IMR-90 (cell line): ENCODE measurements around the gene MACF1. TPM values are rescaled to one million over a fixed set of nuclear protein-coding genes. Genes with fewer than 3 reads are reported as not detected.
A peak's percentile ranks its signal among the peaks of the same experiment; 100 is the strongest.

Experiments
- ATAC-seq: fragments of 200-7000 bp; cut with Tn5 transposase; 2 replicates; pipeline ENCODE4 v1.9.1; 2020; ENCODE audit warnings: low read depth, mild to moderate bottlenecking, moderate library complexity
- BruUV-seq: library from RNA; stranded (reverse); fragments of 400-500 nt; replicated peaks from 2 replicates; lab custom pipeline; 2021; lab: Mats Ljungman, UMichigan
- CTCF ChIA-PET: fragments of 300-600 bp; formaldehyde crosslinking; extraction: SDS; loops from one replicate; lab custom pipeline; 2021; ENCODE audit warnings: antibody characterized with exemption; lab: Yijun Ruan, JAX
- POLR2A ChIA-PET: fragments of 300-600 bp; sonication (Branson Sonifier 250); formaldehyde crosslinking; loops from one replicate; lab custom pipeline; 2022; ENCODE audit warnings: antibody characterized with exemption; ENCODE audit not compliant: unreplicated experiment; lab: Charles Lee
- DNase-seq: peaks from one replicate; pipeline ENCODE4 v3.0.0; 2013
- H2AFZ ChIP-seq: replicated peaks from 2 replicates; pipeline ENCODE3; 2013; ENCODE audit warnings: low read length, mild to moderate bottlenecking; ENCODE audit not compliant: poor library complexity
- H2AK5ac ChIP-seq: 2 replicates; pipeline ENCODE4 v1.6.1; 2013; ENCODE audit warnings: low read depth, low read length, inconsistent platforms
- H2AK9ac ChIP-seq: replicated peaks from 2 replicates; pipeline ENCODE3; 2013; ENCODE audit warnings: mild to moderate bottlenecking, low read depth, low read length, moderate library complexity; ENCODE audit not compliant: poor library complexity
- H2BK120ac ChIP-seq: 2 replicates; pipeline ENCODE4 v1.6.1; 2013; ENCODE audit warnings: low read depth, low read length, inconsistent platforms
- H2BK15ac ChIP-seq: 3 replicates; pipeline ENCODE4 v1.6.1; 2013; ENCODE audit warnings: low read depth, low read length, inconsistent platforms
- H2BK20ac ChIP-seq: 2 replicates; pipeline ENCODE4 v1.6.1; 2013; ENCODE audit warnings: low read depth, mild to moderate bottlenecking, inconsistent platforms, low read length, moderate library complexity
- H2BK5ac ChIP-seq: 2 replicates; pipeline ENCODE4 v1.6.1; 2013; ENCODE audit warnings: mild to moderate bottlenecking, low read depth, low read length, inconsistent platforms; ENCODE audit not compliant: poor library complexity, severe bottlenecking
- H3K14ac ChIP-seq: replicated peaks from 2 replicates; pipeline ENCODE4 v1.6.1; 2013; ENCODE audit warnings: low read depth, low read length, inconsistent platforms
- H3K18ac ChIP-seq: 2 replicates; pipeline ENCODE4 v1.6.1; 2013; ENCODE audit warnings: low read depth, low read length, control low read depth
- H3K23ac ChIP-seq: 2 replicates; pipeline ENCODE4 v1.6.1; 2013; ENCODE audit warnings: low read depth, low read length, inconsistent platforms
- H3K27ac ChIP-seq: 2 replicates; pipeline ENCODE4 v1.5.1; 2013; ENCODE audit warnings: mild to moderate bottlenecking, control low read depth, low read length; ENCODE audit not compliant: insufficient read depth
- H3K27me3 ChIP-seq: 2 replicates; pipeline ENCODE4 v1.6.1; 2013; ENCODE audit warnings: low read length; ENCODE audit not compliant: control insufficient read depth, insufficient read depth
- H3K36me3 ChIP-seq: 2 replicates; pipeline ENCODE4 v1.6.1; 2013; ENCODE audit warnings: low read length, mixed read lengths; ENCODE audit not compliant: control insufficient read depth, insufficient read depth
- H3K4ac ChIP-seq: 2 replicates; pipeline ENCODE4 v1.6.1; 2013; ENCODE audit warnings: low read depth, low read length, inconsistent platforms
- H3K4me1 ChIP-seq: 2 replicates; pipeline ENCODE4 v1.6.1; 2013; ENCODE audit warnings: low read length, mixed read lengths; ENCODE audit not compliant: control insufficient read depth, insufficient read depth
- H3K4me2 ChIP-seq: 2 replicates; pipeline ENCODE4 v1.6.1; 2013; ENCODE audit warnings: low read depth, mild to moderate bottlenecking, control low read depth, low read length, moderate library complexity
- H3K4me3 ChIP-seq: 2 replicates; pipeline ENCODE4 v1.5.1; 2013; ENCODE audit warnings: low read depth, mild to moderate bottlenecking, control low read depth, low read length, moderate library complexity; ENCODE audit not compliant: insufficient read depth
- H3K56ac ChIP-seq: 2 replicates; pipeline ENCODE4 v1.6.1; 2013; ENCODE audit warnings: low read length, inconsistent platforms; ENCODE audit not compliant: insufficient read depth; ENCODE audit errors: extremely low read depth
- H3K79me1 ChIP-seq, 2 experiments: 2 replicates each; pipeline ENCODE4 v1.6.1; 2013; ENCODE audit warnings: low read length in 2 of 2, inconsistent platforms in 1 of 2, low read depth in 1 of 2
- H3K9ac ChIP-seq: 2 replicates; pipeline ENCODE4 v1.6.1; 2013; ENCODE audit warnings: low read depth, low read length, control low read depth
- H3K9me1 ChIP-seq: 2 replicates; pipeline ENCODE4 v1.6.1; 2013; ENCODE audit warnings: low read length, inconsistent platforms; ENCODE audit not compliant: insufficient read depth
- H3K9me3 ChIP-seq: 2 replicates; pipeline ENCODE4 v1.6.1; 2013; ENCODE audit warnings: low read length; ENCODE audit not compliant: control insufficient read depth, insufficient read depth
- H4K20me1 ChIP-seq: 2 replicates; pipeline ENCODE4 v1.6.1; 2013; ENCODE audit warnings: low read length, inconsistent platforms; ENCODE audit not compliant: insufficient read depth
- H4K5ac ChIP-seq: 2 replicates; pipeline ENCODE4 v1.6.1; 2013; ENCODE audit warnings: mild to moderate bottlenecking, low read depth, low read length, control low read depth
- H4K8ac ChIP-seq, 2 experiments: 2 replicates each; pipeline ENCODE4 v1.6.1; 2013; ENCODE audit warnings: low read depth in 2 of 2, low read length in 2 of 2, control low read depth in 1 of 2, inconsistent platforms in 1 of 2
- H4K91ac ChIP-seq: 2 replicates; pipeline ENCODE4 v1.6.1; 2013; ENCODE audit warnings: low read depth, low read length, inconsistent platforms; ENCODE audit not compliant: insufficient read depth
- CEBPB ChIP-seq: IDR thresholded peaks from 2 replicates; pipeline ENCODE4 v1.6.1; 2012; ENCODE audit warnings: low read depth, low read length, improper control_type of control experiment
- CHD1 ChIP-seq: IDR thresholded peaks from 2 replicates; pipeline ENCODE4 v1.6.1; 2012; ENCODE audit warnings: low read depth, low read length, improper control_type of control experiment
- ELK1 ChIP-seq: fragments of 150-350 bp; IDR thresholded peaks from 2 replicates; pipeline ENCODE4 v1.6.1; 2016; ENCODE audit warnings: low read depth, mild to moderate bottlenecking, low read length, moderate library complexity, borderline replicate concordance
- MAFK ChIP-seq: IDR thresholded peaks from 2 replicates; pipeline ENCODE4 v1.6.1; 2012; ENCODE audit warnings: low read depth, low read length, improper control_type of control experiment
- MAZ ChIP-seq: IDR thresholded peaks from 2 replicates; pipeline ENCODE4 v1.6.1; 2012; ENCODE audit warnings: low read depth, mild to moderate bottlenecking, low read length, improper control_type of control experiment, moderate library complexity, borderline replicate concordance
- NFE2L2 ChIP-seq: fragments of 150-350 bp; IDR thresholded peaks from 2 replicates; pipeline ENCODE4 v1.6.1; 2016; ENCODE audit warnings: low read depth, mild to moderate bottlenecking, low read length
- RAD21 ChIP-seq: IDR thresholded peaks from 2 replicates; pipeline ENCODE4 v1.6.1; 2012; ENCODE audit warnings: low read length, improper control_type of control experiment
- RCOR1 ChIP-seq: IDR thresholded peaks from 2 replicates; pipeline ENCODE4 v1.6.1; 2012; ENCODE audit warnings: mild to moderate bottlenecking, low read length, improper control_type of control experiment; ENCODE audit not compliant: insufficient replicate concordance
- SMC3 ChIP-seq: fragments of 150-350 bp; IDR thresholded peaks from 2 replicates; pipeline ENCODE4 v1.6.1; 2016; ENCODE audit warnings: low read depth, mild to moderate bottlenecking, antibody characterized with exemption, low read length, moderate library complexity
- USF2 ChIP-seq: fragments of 150-350 bp; IDR thresholded peaks from 2 replicates; pipeline ENCODE4 v1.6.1; 2017; ENCODE audit warnings: mild to moderate bottlenecking, antibody characterized with exemption, low read length, low read depth
- WGBS, 2 experiments: methylation state at CpG; one replicate each; pipeline versions ENCODE4 v1.1.5 to v1.1.7; 2013; ENCODE audit warnings: missing lambda C conversion rate in 2 of 2; ENCODE audit not compliant: insufficient read length in 1 of 2; ENCODE audit errors: extremely low coverage in 2 of 2; 5-methylcytosine and 5-hydroxymethylcytosine counted together
- dilution Hi-C: fragments of 300-500 bp; cut with HindIII; formaldehyde crosslinking; loops from one replicate; pipeline ENCODE4 v1.14.3; 2018; ENCODE audit warnings: low sequenced_read_pairs; ENCODE audit not compliant: unreplicated experiment
- in situ Hi-C: fragments of 300-500 bp; cut with MboI; formaldehyde crosslinking; loops from 3 replicates; pipeline ENCODE4 v1.14.3; 2019; ENCODE audit warnings: low sequenced_read_pairs, inconsistent platforms, mixed read lengths
- intact Hi-C: fragments of 100-400 bp; cut with micrococcal nuclease; formaldehyde crosslinking; loops from 2 replicates; pipeline ENCODE4 v1.10.0; 2022
- polyA plus RNA-seq, 3 experiments: library from polyadenylated mRNA; depleted of rRNA; stranded (reverse); fragments of >200 nt; gene quantifications; 2 replicates each; pipeline ENCODE4 v1.2.3, GENCODE V29; 2012; ENCODE audit warnings: low replicate concordance in 1 of 3
- total RNA-seq: library from RNA; depleted of rRNA; stranded (reverse); fragments of >200 nt; gene quantifications from 2 replicates; pipeline ENCODE4 v1.2.3, GENCODE V29; 2012

MACF1 gene
- total and polyA plus RNA-seq, 2 of the 4 experiments (the other 2 are of a cell fraction): 67.6 to 369 TPM

- WGBS, 2 experiments: no CpG with 5 or more reads among the region's 2 CpGs
- H2BK120ac ChIP-seq: peak overlapping the region; percentile 48; the same call in 1 of the 2 replicates
- H2BK20ac ChIP-seq: no peak overlapping the region
- H2AK5ac ChIP-seq: peak overlapping the region; percentile 53; the same call in 1 of the 2 replicates
- H3K23ac ChIP-seq: peak overlapping the region; percentile 29; the same call in 1 of the 2 replicates
- no peak overlapping the region for H3K27ac ChIP-seq
- no peak overlapping the region for H2AFZ ChIP-seq
- H2AK9ac ChIP-seq: no peak overlapping the region
- no peaks in the 10 kb centered on the region for H3K9me3 ChIP-seq
- H3K4ac ChIP-seq: peak overlapping the region; percentile 49; the same call in 1 of the 2 replicates
- in situ Hi-C loops (no loop called here), dilution Hi-C loops (no loop called here), intact Hi-C loops (loop anchor here (5.0 kb wide), 1 partner anchor 213 kb away; no protein-coding TSS in a partner anchor)
- peak overlapping the region; percentile 55 for H2BK5ac ChIP-seq
- ATAC-seq (no peak), DNase-seq (no peak)
- BruUV-seq: no TSS peak
- no peak overlapping the region for H2BK15ac ChIP-seq
- peak overlapping the region in 1 of 2 experiments; percentile 51; a peak in 2 of 4 replicates for H4K8ac ChIP-seq
- H3K27me3 ChIP-seq: no peaks in the 10 kb centered on the region
- peak overlapping the region; percentile 68 for H4K91ac ChIP-seq
- H3K4me3 ChIP-seq: no peak overlapping the region
- H3K79me1 ChIP-seq: peaks cover 26 to 66% of the 10 kb centered on the region in 2 experiments
- no peak overlapping the region for H3K56ac ChIP-seq
- TF ChIP-seq USF2 (no peak), RAD21 (no peak), RCOR1 (no peak), MAFK (no peak), NFE2L2 (no peak), ELK1 (no peak), CHD1 (no peak), CEBPB (no peak), SMC3 (no peak), MAZ (no peak)
- H4K5ac ChIP-seq: peak overlapping the region; percentile 74; the same call in 1 of the 2 replicates
- H3K4me1 ChIP-seq: peaks cover 18% of the 10 kb centered on the region
- no peaks in the 10 kb centered on the region; the same call in 1 of the 2 replicates for H3K36me3 ChIP-seq
- H3K9ac ChIP-seq: no peak overlapping the region
- peaks cover 11% of the 10 kb centered on the region for H4K20me1 ChIP-seq
- 0 out of 2 replicates have a peak overlapping the region, but pooled peaks have one; percentile 5 for H3K4me2 ChIP-seq
- ChIA-PET CTCF (no interaction called here), POLR2A (interaction anchor here (0.7 kb wide), 1 partner anchor 46 kb away, joined by 3 read pairs; no protein-coding TSS in a partner anchor)
- H3K9me1 ChIP-seq: peaks cover 4% of the 10 kb centered on the region; the same call in 1 of the 2 replicates
- 0 out of 2 replicates have a peak overlapping the region, but pooled peaks have one; percentile 17 for H3K18ac ChIP-seq
- peak overlapping the region; percentile 35; the same call in 1 of the 2 replicates for H3K14ac ChIP-seq
Observed at GRCh38 chr1:39405358-39405757, 200.9 kb downstream of the MACF1 start.
